IPS DF 6.9 (cell line): ENCODE measurements around the gene PRUNE2.

ENCODE experiments used
- DNase-seq: peaks from one replicate; pipeline ENCODE4 v3.0.0-alpha.2; 2013; ENCODE audit warnings: low read depth, low spot score
- H3K27ac ChIP-seq: one replicate; pipeline ENCODE4 v1.5.1; 2013; ENCODE audit warnings: low read length, control low read depth
- H3K27me3 ChIP-seq: 2 replicates; pipeline ENCODE4 v1.6.1; 2013; ENCODE audit warnings: mild to moderate bottlenecking, low read length; ENCODE audit not compliant: control insufficient read depth, insufficient read depth
- H3K36me3 ChIP-seq: 2 replicates; pipeline ENCODE4 v1.6.1; 2013; ENCODE audit warnings: low read length; ENCODE audit not compliant: control insufficient read depth, insufficient read depth
- H3K4me1 ChIP-seq: 2 replicates; pipeline ENCODE4 v1.6.1; 2013; ENCODE audit warnings: low read length; ENCODE audit not compliant: control insufficient read depth, insufficient read depth
- H3K4me3 ChIP-seq: 2 replicates; pipeline ENCODE4 v1.5.1; 2013; ENCODE audit warnings: mild to moderate bottlenecking, low read length
- H3K9me3 ChIP-seq: 2 replicates; pipeline ENCODE4 v1.6.1; 2013; ENCODE audit warnings: low read length, inconsistent platforms; ENCODE audit not compliant: control insufficient read depth, insufficient read depth
- WGBS: extraction: QIAGEN DNeasy Blood & Tissue Kit; methylation state at CpG from one replicate; pipeline ENCODE4 v1.1.7; 2013; ENCODE audit warnings: mixed read lengths, missing lambda C conversion rate; ENCODE audit not compliant: insufficient read length, insufficient coverage; 5-methylcytosine and 5-hydroxymethylcytosine counted together

Gene PRUNE2

DNA sequence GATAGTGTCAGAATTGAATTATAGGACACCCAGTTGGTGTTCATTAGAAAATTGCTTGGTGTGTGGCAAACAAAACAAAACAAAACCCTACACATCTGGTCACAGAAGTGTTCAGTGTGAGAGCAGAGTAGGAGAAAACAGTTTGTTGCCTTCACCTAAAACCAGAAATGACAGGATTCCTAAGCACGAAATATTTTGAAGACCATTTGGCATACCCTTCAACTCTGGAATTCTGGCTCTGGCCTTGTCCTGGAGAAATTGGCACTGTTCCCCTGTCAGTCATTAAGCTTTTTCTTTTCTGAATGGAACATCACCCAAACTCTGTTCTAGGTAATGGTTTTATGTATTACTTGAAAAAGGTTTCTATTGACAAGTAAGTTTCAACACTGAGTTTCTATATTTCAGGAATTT is 251.9 kb downstream of the PRUNE2 start:
- no CpG with 5 or more reads among the region's 1 CpG for WGBS
- Histone ChIP-seq H3K4me3 (no peak overlapping the region), H3K4me1 (no peaks in the 10 kb centered on the region)

DNA sequence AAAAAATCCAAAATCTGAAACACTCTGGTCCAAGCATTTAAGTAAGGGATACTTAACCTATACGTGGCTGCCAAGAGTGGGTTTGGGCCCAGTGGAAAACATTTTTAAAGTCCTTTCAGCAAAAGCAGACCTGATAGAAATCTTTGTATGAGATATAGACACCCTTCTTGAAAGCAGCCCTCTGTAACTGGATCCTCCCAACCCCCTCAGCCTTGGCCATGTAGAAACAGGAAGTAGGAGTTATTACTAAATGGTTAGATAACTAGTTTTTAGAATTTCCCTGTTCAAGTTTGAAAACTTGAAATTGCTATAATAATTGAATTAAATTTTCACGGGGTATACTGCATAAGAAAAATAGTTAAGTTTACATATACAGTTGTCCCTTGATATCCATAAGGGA is 253.0 kb downstream of the PRUNE2 start:
- DNase-seq = no peak
- H3K27me3 ChIP-seq = no peaks in the 10 kb centered on the region
- H3K36me3 ChIP-seq = no peaks in the 10 kb centered on the region
- no peaks in the 10 kb centered on the region for H3K9me3 ChIP-seq
- WGBS = no CpG with 5 or more reads among the region's 2 CpGs
- no peak overlapping the region for H3K4me3 ChIP-seq
- no peaks in the 10 kb centered on the region for H3K4me1 ChIP-seq
- no peak overlapping the region for H3K27ac ChIP-seq

More for the DNA sequence above, 251.9 kb downstream of the PRUNE2 start:
- no peak overlapping the region for H3K27ac ChIP-seq
- H3K27me3 ChIP-seq = no peaks in the 10 kb centered on the region
- no peak for DNase-seq
- no peaks in the 10 kb centered on the region for H3K36me3 ChIP-seq
- H3K9me3 ChIP-seq = no peaks in the 10 kb centered on the region

GRCh38 chr9:76651119-76651705 is 254.7 kb downstream of the PRUNE2 start:
- no peaks in the 10 kb centered on the region for H3K27me3 ChIP-seq
- H3K36me3 ChIP-seq = no peaks in the 10 kb centered on the region
- WGBS = no CpG with 5 or more reads among the region's 4 CpGs
- H3K4me3 ChIP-seq = no peak overlapping the region
- no peaks in the 10 kb centered on the region for H3K9me3 ChIP-seq
- no peak for DNase-seq
- no peaks in the 10 kb centered on the region for H3K4me1 ChIP-seq
- H3K27ac ChIP-seq = no peak overlapping the region

- no peaks in the 10 kb centered on the region for H3K9me3 ChIP-seq
- no peak for DNase-seq
- no peaks in the 10 kb centered on the region for H3K36me3 ChIP-seq
- H3K27me3 ChIP-seq = no peaks in the 10 kb centered on the region
- peak overlapping the region; percentile 2 for H3K27ac ChIP-seq
- H3K4me1 ChIP-seq = no peaks in the 10 kb centered on the region
- no peak overlapping the region for H3K4me3 ChIP-seq
- WGBS = no CpG with 5 or more reads among the region's 2 CpGs
Measured at GRCh38 chr9:76650692-76651091, 255.2 kb downstream of the PRUNE2 start.

DNA sequence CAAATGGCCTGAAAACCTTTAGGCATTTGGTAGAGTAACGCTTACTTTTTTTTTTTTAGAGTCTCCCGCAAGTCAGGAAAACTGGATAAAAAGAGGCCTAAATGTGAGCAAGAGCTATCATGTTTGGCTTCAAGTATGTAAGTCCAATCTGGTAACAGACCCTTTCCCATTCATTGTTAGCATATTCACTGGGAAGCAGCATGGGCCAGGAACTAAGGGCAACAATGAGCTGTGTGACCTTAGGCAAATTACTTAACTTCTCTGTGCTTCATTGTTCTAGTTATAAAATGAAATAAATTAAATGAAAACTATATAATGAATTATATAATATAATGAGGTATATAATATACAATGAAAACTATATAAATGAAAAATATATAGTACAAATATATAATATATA is 256.0 kb downstream of the PRUNE2 start:
- WGBS = no CpG with 5 or more reads among the region's 2 CpGs
- no peak for DNase-seq
- Histone ChIP-seq H3K4me3 (no peak overlapping the region), H3K27ac (no peak overlapping the region), H3K36me3 (no peaks in the 10 kb centered on the region), H3K27me3 (no peaks in the 10 kb centered on the region), H3K4me1 (no peaks in the 10 kb centered on the region), H3K9me3 (no peaks in the 10 kb centered on the region)

DNA sequence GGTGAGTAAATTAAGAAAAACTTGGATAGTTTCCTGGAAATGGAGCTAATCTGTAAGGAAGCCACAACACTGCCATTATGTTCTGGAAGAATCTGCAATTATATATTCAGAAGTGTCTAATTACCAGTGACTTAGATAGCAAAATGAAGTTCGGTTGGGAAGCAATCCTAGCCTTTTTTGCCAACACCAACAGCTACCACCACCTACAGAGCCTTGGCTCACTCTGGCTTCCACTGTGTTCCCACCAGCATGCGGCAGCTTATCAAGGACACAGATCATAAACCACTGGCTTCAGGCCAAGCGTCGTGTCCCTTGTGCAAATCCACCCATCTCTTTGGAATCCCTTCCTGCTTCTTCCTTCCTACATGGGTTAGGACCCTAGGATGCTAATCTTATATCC is 259.7 kb downstream of the PRUNE2 start:
- Histone ChIP-seq H3K9me3 (no peaks in the 10 kb centered on the region), H3K27ac (no peak overlapping the region), H3K36me3 (no peaks in the 10 kb centered on the region), H3K4me1 (no peaks in the 10 kb centered on the region), H3K4me3 (no peak overlapping the region), H3K27me3 (no peaks in the 10 kb centered on the region)
- WGBS = no CpG with 5 or more reads among the region's 4 CpGs
- no peak for DNase-seq

GRCh38 chr9:76644647-76645250 is 261.2 kb downstream of the PRUNE2 start:
- H3K9me3 ChIP-seq = no peaks in the 10 kb centered on the region
- H3K27ac ChIP-seq = no peak overlapping the region
- no peak for DNase-seq
- H3K4me3 ChIP-seq = no peak overlapping the region
- H3K4me1 ChIP-seq = no peaks in the 10 kb centered on the region
- H3K36me3 ChIP-seq = no peaks in the 10 kb centered on the region
- H3K27me3 ChIP-seq = no peaks in the 10 kb centered on the region
- no CpG with 5 or more reads among the region's 10 CpGs for WGBS

- Histone ChIP-seq H3K27me3 (no peaks in the 10 kb centered on the region), H3K4me1 (no peaks in the 10 kb centered on the region), H3K36me3 (no peaks in the 10 kb centered on the region), H3K9me3 (no peaks in the 10 kb centered on the region), H3K4me3 (no peak overlapping the region), H3K27ac (no peak overlapping the region)
- no peak for DNase-seq
- WGBS = no CpG with 5 or more reads among the region's 4 CpGs
Measured at GRCh38 chr9:76644171-76644570, 261.7 kb downstream of the PRUNE2 start.

DNA sequence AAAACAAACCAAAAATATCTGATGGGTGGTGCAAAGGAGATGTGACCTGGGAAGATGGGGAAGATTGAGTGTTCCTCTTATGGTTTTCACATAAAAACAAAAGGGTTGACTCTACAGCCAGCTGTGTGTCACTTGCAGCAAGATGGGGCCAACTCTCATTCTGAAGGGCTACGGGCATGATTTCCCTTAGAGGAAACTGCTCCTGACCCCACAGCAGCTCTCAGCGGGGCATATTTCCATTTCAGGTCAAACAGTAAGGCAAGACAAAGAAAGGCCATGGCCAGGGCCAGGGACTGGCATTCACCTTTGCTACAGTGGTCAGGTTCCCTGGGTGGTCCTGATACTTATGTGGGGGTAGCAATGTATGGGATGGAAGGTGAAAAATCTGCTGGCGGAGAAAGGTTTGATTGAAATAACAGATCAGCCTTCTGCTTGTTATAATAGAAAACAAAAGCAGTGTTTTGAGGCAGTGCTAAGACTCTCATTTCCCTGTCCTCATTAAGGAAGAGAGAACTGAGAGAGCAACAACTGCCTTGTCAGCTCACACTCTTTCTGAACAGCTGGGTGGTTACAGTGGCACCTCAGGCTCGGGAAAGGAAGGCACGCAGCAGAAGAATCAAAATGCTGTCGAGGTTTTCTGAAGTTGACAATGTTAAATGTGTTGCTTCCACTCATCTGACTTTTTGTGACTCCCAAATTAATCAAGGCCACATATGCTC is 262.4 kb downstream of the PRUNE2 start:
- no CpG with 5 or more reads among the region's 6 CpGs for WGBS
- H3K4me1 ChIP-seq = no peaks in the 10 kb centered on the region

DNA sequence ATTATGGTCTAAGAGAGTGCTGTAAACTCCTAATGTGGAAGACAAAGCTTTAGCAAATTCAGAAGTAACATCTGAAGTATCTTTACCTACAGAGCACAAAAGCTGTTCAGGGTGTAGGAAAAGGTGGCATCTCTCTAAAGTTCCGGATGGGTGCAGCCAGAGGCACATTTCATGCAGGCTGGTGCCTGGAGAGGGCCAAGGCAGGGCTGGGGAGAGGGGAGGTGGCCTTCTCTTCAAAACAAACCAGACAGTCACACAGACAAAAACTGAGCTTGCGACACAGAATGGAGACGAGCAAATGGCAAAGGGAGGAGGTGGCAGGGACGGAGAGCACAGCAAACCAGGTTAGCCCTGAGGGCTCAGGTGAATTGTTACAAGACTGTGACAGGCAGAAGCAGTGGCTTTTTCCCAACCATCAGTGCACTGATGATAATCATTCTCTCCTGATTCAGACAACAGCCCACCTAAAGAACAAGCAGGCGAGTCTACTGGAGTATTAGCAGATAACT is 263.2 kb downstream of the PRUNE2 start:
- Histone ChIP-seq H3K27me3 (no peaks in the 10 kb centered on the region), H3K4me1 (no peaks in the 10 kb centered on the region), H3K4me3 (no peak overlapping the region), H3K27ac (no peak overlapping the region), H3K36me3 (no peaks in the 10 kb centered on the region), H3K9me3 (no peaks in the 10 kb centered on the region)
- no CpG with 5 or more reads among the region's 5 CpGs for WGBS
- no peak for DNase-seq

More for the DNA sequence above, 262.4 kb downstream of the PRUNE2 start:
- no peak for DNase-seq
- H3K9me3 ChIP-seq = no peaks in the 10 kb centered on the region
- H3K27ac ChIP-seq = no peak overlapping the region
- no peak overlapping the region for H3K4me3 ChIP-seq
- H3K27me3 ChIP-seq = no peaks in the 10 kb centered on the region
- H3K36me3 ChIP-seq = no peaks in the 10 kb centered on the region
